Esophagus squamous epithelium (tissue), 4 donors: ENCODE results near the gene ADARB2.

Source experiments
- POLR2A ChIP-seq, 4 donors: fragments of 450-650 bp; IDR thresholded peaks; one replicate each; pipeline ENCODE4 v1.6.1; 2017; ENCODE audit warnings: antibody characterized with exemption in 4 of 4, mild to moderate bottlenecking in 4 of 4, moderate library complexity in 3 of 4
- TF ChIP-seq, protein P1 (sequence below), 6 experiments: fragments of 450-650 bp in 4 of 6; fragments of 200-600 bp in 2 of 6; sonication (generic) in 2 of 6; IDR thresholded peaks; one replicate each; pipeline ENCODE4 v1.5.1; 2016 to 2019; ENCODE audit warnings: antibody characterized with exemption in 6 of 6, mild to moderate bottlenecking in 4 of 6, moderate library complexity in 4 of 6

DNA sequence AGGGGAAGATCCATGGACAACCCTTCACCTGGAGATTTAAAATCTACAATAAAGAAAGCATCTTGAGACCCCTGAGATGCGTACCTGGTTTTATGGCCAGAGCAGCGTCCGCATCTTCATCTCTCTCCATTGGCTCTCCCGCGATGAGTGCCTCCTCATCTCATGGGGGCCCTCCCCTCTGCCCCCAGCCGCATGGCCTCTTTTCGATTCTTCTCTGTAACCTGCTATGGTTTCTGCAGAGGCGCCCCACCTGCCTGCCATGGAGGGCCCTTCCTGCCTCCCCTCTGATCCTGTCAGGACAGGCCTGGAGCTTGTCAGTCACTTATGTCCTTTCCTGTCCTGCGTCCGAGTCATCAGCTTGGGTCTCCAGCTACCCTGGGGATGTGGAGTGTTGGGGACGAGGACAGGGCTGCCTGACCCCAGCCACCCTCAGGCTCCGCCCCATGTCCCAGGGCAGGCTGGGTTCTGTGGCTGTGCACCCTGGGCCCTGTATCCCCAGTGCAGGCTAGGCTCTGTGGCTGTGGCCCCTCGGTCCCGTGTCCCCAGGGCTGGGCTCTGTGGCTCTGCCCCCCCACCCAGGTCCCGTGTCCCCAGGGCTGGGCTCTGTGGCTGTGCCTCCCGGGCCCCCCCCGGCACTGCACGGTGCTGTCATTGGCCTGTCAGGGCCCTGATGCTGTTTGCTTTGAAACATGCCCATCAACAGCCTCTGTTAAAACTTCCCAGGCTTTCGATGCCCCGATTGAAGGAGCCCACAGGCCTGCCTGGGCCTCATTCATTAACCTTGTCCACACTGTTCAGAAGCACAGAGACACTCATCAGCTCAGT lies 581.3 kb downstream of the ADARB2 start:
- TF ChIP-seq, protein P1, sequence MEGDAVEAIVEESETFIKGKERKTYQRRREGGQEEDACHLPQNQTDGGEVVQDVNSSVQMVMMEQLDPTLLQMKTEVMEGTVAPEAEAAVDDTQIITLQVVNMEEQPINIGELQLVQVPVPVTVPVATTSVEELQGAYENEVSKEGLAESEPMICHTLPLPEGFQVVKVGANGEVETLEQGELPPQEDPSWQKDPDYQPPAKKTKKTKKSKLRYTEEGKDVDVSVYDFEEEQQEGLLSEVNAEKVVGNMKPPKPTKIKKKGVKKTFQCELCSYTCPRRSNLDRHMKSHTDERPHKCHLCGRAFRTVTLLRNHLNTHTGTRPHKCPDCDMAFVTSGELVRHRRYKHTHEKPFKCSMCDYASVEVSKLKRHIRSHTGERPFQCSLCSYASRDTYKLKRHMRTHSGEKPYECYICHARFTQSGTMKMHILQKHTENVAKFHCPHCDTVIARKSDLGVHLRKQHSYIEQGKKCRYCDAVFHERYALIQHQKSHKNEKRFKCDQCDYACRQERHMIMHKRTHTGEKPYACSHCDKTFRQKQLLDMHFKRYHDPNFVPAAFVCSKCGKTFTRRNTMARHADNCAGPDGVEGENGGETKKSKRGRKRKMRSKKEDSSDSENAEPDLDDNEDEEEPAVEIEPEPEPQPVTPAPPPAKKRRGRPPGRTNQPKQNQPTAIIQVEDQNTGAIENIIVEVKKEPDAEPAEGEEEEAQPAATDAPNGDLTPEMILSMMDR (IDR thresholded peaks at IDR 0.05), result no peak
- TF ChIP-seq POLR2A (IDR thresholded peaks at IDR 0.05), result no peak
